HepG2 (cell line): Measurements from ENCODE around the gene ING5. TPM values are rescaled to one million over a fixed set of nuclear protein-coding genes. Genes with fewer than 3 reads are reported as not detected.
A peak's percentile ranks its signal among the peaks of the same experiment; 100 is the strongest.

Experiments used
- ARNT ChIP-seq: fragments of 450-650 bp; IDR thresholded peaks from 2 replicates; pipeline ENCODE4 v1.6.1; 2017
- ELF4 ChIP-seq: sonication (generic); formaldehyde crosslinking; IDR thresholded peaks from 2 replicates; pipeline ENCODE4 v1.5.0; 2020; ENCODE audit warnings: missing genetic modification reagents, mild to moderate bottlenecking, moderate library complexity, borderline replicate concordance
- KLF12 ChIP-seq: sonication (generic); formaldehyde crosslinking; IDR thresholded peaks from 2 replicates; pipeline ENCODE4 v1.4.0; 2020; ENCODE audit warnings: missing genetic modification reagents, borderline replicate concordance
- KMT2B ChIP-seq: IDR thresholded peaks from 2 replicates; pipeline ENCODE4 v1.6.1; 2016; ENCODE audit warnings: missing genetic modification reagents, missing compliant biosample characterization
- NFYC ChIP-seq: IDR thresholded peaks from 2 replicates; pipeline ENCODE4 v1.6.1; 2016; ENCODE audit warnings: missing genetic modification reagents, missing compliant biosample characterization
- NPAS2 ChIP-seq: sonication (generic); formaldehyde crosslinking; IDR thresholded peaks from 2 replicates; pipeline ENCODE4 v1.8.0; 2022; ENCODE audit warnings: mild to moderate bottlenecking, missing genetic modification reagents, borderline replicate concordance
- RELA ChIP-seq: sonication (generic); formaldehyde crosslinking; IDR thresholded peaks from 2 replicates; pipeline ENCODE4 v1.4.0; 2020; ENCODE audit warnings: missing genetic modification reagents
- SCMH1 ChIP-seq: sonication (generic); formaldehyde crosslinking; IDR thresholded peaks from 2 replicates; pipeline ENCODE4 v1.9.0; 2021; ENCODE audit warnings: missing genetic modification reagents, mild to moderate bottlenecking, borderline replicate concordance
- ZIK1 ChIP-seq: sonication (generic); formaldehyde crosslinking; IDR thresholded peaks from 2 replicates; pipeline ENCODE4 v1.5.0; 2020; ENCODE audit warnings: mild to moderate bottlenecking, low read depth, missing genetic modification reagents, borderline replicate concordance
- ZMYM2 ChIP-seq: sonication (generic); formaldehyde crosslinking; IDR thresholded peaks from 2 replicates; pipeline ENCODE4 v1.8.0; 2022; ENCODE audit warnings: mild to moderate bottlenecking, missing genetic modification reagents
- ZNF12 ChIP-seq: sonication (generic); formaldehyde crosslinking; IDR thresholded peaks from 2 replicates; pipeline ENCODE4 v1.5.0; 2020; ENCODE audit warnings: missing genetic modification reagents
- ZNF143 ChIP-seq: sonication (generic); formaldehyde crosslinking; IDR thresholded peaks from 2 replicates; pipeline ENCODE4 v1.4.0; 2020; ENCODE audit warnings: missing genetic modification reagents
- ZNF274 ChIP-seq: sonication (generic); formaldehyde crosslinking; IDR thresholded peaks from 2 replicates; pipeline ENCODE4 v1.5.1; 2020; ENCODE audit warnings: mild to moderate bottlenecking, missing genetic modification reagents
- ZNF335 ChIP-seq: sonication (generic); formaldehyde crosslinking; IDR thresholded peaks from 2 replicates; pipeline ENCODE4 v1.4.0; 2020; ENCODE audit warnings: missing genetic modification reagents
- ZNF547 ChIP-seq: sonication (generic); formaldehyde crosslinking; IDR thresholded peaks from 2 replicates; pipeline ENCODE4 v1.5.1; 2020; ENCODE audit warnings: mild to moderate bottlenecking, missing genetic modification reagents
- ZNF564 ChIP-seq: sonication (generic); formaldehyde crosslinking; IDR thresholded peaks from 2 replicates; pipeline ENCODE4 v1.8.1; 2023; ENCODE audit warnings: mild to moderate bottlenecking, missing genetic modification reagents
- ZNF569 ChIP-seq: sonication (generic); formaldehyde crosslinking; IDR thresholded peaks from 2 replicates; pipeline ENCODE4 v1.5.0; 2020; ENCODE audit warnings: mild to moderate bottlenecking, missing genetic modification reagents, moderate library complexity, borderline replicate concordance
- ZNF703 ChIP-seq: sonication (generic); formaldehyde crosslinking; IDR thresholded peaks from 2 replicates; pipeline ENCODE4 v1.5.1; 2020; ENCODE audit warnings: missing genetic modification reagents, mild to moderate bottlenecking, moderate library complexity, borderline replicate concordance
- polyA plus RNA-seq, 8 experiments: library from polyadenylated mRNA; depleted of rRNA in 3 of 8; stranded (reverse) in 7 of 8; unstranded in 1 of 8; fragments of >200 nt; fragmentation: Illumina TruSeq in 4 of 8; extraction: Trizol in 4 of 8; gene quantifications; 2 replicates each; pipeline versions ENCODE4 v1.2.1 to v1.2.3, GENCODE V29; 2011 to 2016; ENCODE audit warnings: low read depth in 4 of 8, missing spikeins in 1 of 8, mixed read lengths in 1 of 8; ENCODE audit not compliant: insufficient read depth in 1 of 8
- total RNA-seq, 5 experiments: library from RNA; depleted of rRNA; stranded (reverse); fragments of >200 nt; fragmentation: Illumina TruSeq; extraction: Trizol; gene quantifications; 2 replicates each; pipeline ENCODE4 v1.2.3, GENCODE V29; 2016; ENCODE audit warnings: low read depth in 1 of 5
- TF ChIP-seq, protein P1 (sequence below): sonication (generic); formaldehyde crosslinking; IDR thresholded peaks from 2 replicates; pipeline ENCODE4 v1.4.0; 2020; ENCODE audit warnings: mild to moderate bottlenecking, missing genetic modification reagents
- TF ChIP-seq, protein P2 (sequence below): sonication (generic); formaldehyde crosslinking; IDR thresholded peaks from 2 replicates; pipeline ENCODE4 v1.8.0; 2022; ENCODE audit warnings: low read depth, missing genetic modification reagents
- TF ChIP-seq, protein P3 (sequence below), 2 experiments: sonication (generic) in 1 of 2; formaldehyde crosslinking in 1 of 2; IDR thresholded peaks; 2 replicates each; pipeline versions ENCODE4 v1.4.0 to v1.6.1; 2018 to 2020; ENCODE audit warnings: missing genetic modification reagents in 2 of 2, borderline replicate concordance in 1 of 2, low read depth in 1 of 2, mild to moderate bottlenecking in 1 of 2, missing biosample characterization in 1 of 2
- TF ChIP-seq, protein P4 (sequence below): sonication (generic); formaldehyde crosslinking; IDR thresholded peaks from 2 replicates; pipeline ENCODE4 v1.4.0; 2020; ENCODE audit warnings: mild to moderate bottlenecking, missing genetic modification reagents

ING5 gene
- total and polyA plus RNA-seq, 2 of the 13 experiments (the other 11 are each of a cell fraction or from before 2014, with no cell fraction given), result 61.9 to 71.9 TPM

DNA sequence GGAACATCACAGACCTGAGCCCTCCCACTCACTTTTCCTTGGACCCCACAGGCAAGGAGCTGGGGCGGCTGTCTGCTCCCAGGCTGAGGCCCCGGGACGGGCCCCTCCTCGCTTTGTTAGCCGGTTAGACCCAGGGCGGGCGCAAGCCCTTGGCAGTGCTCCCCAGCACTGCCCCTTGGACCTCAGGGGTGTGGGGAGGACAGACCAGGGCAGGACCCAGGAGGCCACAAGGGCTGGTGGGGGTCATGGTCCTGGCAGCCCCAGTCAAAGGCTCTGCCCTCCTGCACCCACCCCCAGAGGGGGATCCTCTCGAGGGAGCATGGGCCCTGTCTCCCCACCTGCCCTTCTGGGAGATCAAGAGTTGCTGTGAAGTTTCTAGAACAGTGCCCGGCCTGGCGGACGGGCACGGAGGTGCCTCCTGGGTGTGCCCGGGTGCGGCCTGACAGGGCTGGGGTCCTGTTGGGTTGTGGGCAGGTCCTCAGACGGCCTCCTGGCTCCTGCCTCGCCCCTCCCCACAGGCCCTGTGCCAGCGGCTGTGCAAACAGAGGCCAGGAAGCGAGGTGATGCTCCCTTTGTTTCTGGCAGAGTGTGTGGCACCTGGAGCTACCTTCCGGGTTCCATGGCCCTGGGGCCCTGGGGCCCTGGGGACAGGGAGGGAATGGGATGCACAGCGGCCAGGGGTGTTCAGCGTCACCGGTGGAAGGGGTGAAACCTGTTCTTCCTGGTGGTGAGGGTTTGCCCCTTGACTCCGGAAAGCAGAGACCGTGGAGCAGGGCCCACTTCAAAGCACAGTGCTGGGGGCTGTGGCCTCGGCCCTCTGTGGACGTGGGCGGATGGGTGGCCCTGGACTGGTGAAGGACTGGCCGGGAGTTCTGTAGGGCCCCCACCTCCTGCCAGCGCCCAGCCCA, 71.9 kb downstream of the ING5 start (continued):
- peak; percentile 22; the same call in 1 of the 2 replicates for TF ChIP-seq ZMYM2 (CRISPR knock-in tag)
- TF ChIP-seq RELA (CRISPR knock-in tag), result 0 out of 2 replicates have a peak, but pooled peaks have one; percentile 30
- TF ChIP-seq, protein P1, sequence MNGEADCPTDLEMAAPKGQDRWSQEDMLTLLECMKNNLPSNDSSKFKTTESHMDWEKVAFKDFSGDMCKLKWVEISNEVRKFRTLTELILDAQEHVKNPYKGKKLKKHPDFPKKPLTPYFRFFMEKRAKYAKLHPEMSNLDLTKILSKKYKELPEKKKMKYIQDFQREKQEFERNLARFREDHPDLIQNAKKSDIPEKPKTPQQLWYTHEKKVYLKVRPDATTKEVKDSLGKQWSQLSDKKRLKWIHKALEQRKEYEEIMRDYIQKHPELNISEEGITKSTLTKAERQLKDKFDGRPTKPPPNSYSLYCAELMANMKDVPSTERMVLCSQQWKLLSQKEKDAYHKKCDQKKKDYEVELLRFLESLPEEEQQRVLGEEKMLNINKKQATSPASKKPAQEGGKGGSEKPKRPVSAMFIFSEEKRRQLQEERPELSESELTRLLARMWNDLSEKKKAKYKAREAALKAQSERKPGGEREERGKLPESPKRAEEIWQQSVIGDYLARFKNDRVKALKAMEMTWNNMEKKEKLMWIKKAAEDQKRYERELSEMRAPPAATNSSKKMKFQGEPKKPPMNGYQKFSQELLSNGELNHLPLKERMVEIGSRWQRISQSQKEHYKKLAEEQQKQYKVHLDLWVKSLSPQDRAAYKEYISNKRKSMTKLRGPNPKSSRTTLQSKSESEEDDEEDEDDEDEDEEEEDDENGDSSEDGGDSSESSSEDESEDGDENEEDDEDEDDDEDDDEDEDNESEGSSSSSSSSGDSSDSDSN (CRISPR knock-in tag), result peak; percentile 83
- no peak for TF ChIP-seq SCMH1 (CRISPR knock-in tag)
- TF ChIP-seq ZNF569 (CRISPR knock-in tag), result no peak
- TF ChIP-seq ZNF547 (CRISPR knock-in tag), result no peak
- peak; percentile 44; the same call in 1 of the 2 replicates for TF ChIP-seq ZNF143
- TF ChIP-seq KMT2B, result no peak; the same call in 1 of the 2 replicates
- no peak for TF ChIP-seq KLF12 (CRISPR knock-in tag)
- no peak for TF ChIP-seq ARNT
- peak; percentile 60; the same call in 1 of the 2 replicates for TF ChIP-seq ELF4
- TF ChIP-seq, protein P2, sequence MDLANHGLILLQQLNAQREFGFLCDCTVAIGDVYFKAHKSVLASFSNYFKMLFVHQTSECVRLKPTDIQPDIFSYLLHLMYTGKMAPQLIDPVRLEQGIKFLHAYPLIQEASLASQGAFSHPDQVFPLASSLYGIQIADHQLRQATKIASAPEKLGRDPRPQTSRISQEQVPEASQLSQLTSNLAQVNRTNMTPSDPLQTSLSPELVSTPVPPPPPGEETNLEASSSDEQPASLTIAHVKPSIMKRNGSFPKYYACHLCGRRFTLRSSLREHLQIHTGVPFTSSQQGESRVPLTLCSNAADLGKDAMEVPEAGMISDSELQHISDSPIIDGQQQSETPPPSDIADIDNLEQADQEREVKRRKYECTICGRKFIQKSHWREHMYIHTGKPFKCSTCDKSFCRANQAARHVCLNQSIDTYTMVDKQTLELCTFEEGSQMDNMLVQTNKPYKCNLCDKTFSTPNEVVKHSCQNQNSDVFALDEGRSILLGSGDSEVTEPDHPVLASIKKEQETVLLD, result peak; percentile 44; the same call in 1 of the 2 replicates
- no peak for TF ChIP-seq NPAS2 (CRISPR knock-in tag)
- no peak; the same call in 1 of the 2 replicates for TF ChIP-seq ZNF564 (CRISPR knock-in tag)
- peak; percentile 16; the same call in 1 of the 2 replicates for TF ChIP-seq ZNF703 (CRISPR knock-in tag)
- TF ChIP-seq, protein P3, sequence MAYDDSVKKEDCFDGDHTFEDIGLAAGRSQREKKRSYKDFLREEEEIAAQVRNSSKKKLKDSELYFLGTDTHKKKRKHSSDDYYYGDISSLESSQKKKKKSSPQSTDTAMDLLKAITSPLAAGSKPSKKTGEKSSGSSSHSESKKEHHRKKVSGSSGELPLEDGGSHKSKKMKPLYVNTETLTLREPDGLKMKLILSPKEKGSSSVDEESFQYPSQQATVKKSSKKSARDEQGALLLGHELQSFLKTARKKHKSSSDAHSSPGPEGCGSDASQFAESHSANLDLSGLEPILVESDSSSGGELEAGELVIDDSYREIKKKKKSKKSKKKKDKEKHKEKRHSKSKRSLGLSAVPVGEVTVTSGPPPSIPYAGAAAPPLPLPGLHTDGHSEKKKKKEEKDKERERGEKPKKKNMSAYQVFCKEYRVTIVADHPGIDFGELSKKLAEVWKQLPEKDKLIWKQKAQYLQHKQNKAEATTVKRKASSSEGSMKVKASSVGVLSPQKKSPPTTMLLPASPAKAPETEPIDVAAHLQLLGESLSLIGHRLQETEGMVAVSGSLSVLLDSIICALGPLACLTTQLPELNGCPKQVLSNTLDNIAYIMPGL (CRISPR knock-in tag; IDR thresholded peaks at IDR 0.05; ENCODE audit: borderline replicate concordance in 1 of 2, low read depth in 1 of 2), result no peak; a peak in 2 of 4 replicates
- TF ChIP-seq ZNF274 (CRISPR knock-in tag), result 0 out of 2 replicates have a peak, but pooled peaks have one; percentile 33
- TF ChIP-seq, protein P4, sequence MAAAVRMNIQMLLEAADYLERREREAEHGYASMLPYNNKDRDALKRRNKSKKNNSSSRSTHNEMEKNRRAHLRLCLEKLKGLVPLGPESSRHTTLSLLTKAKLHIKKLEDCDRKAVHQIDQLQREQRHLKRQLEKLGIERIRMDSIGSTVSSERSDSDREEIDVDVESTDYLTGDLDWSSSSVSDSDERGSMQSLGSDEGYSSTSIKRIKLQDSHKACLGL (CRISPR knock-in tag), result 0 out of 2 replicates have a peak, but pooled peaks have one; percentile 24
- no peak; the same call in 1 of the 2 replicates for TF ChIP-seq ZNF12
- peak; percentile 21; the same call in 1 of the 2 replicates for TF ChIP-seq ZIK1 (CRISPR knock-in tag)
- TF ChIP-seq ZNF335, result peak; percentile 91; the same call in 1 of the 2 replicates
- TF ChIP-seq NFYC (CRISPR knock-in tag), result no peak
